Common myeloid progenitor, CD34-positive (primary cell): Measurements from ENCODE around the gene MIOX.
A peak's percentile ranks its signal among the peaks of the same experiment; 100 is the strongest.

Experiments
- CTCF ChIA-PET: fragments of 350-600 bp; sonication (Branson Sonifier 250); formaldehyde crosslinking; loops from one replicate; lab custom pipeline; 2021; ENCODE audit warnings: antibody characterized with exemption; lab: Charles Lee
- POLR2A ChIA-PET: fragments of 350-600 bp; sonication (Branson Sonifier 250); formaldehyde crosslinking; loops from one replicate; lab custom pipeline; 2021; ENCODE audit warnings: antibody characterized with exemption; lab: Charles Lee
- DNase-seq, 3 donors: peaks; one replicate each; pipeline versions ENCODE4 v3.0.0 to v3.0.0-alpha.2; 2013
- H3K27ac ChIP-seq, 2 experiments: 1 replicate in 1 of 2; 2 replicates in 1 of 2; pipeline ENCODE4 v1.7.0; 2013; ENCODE audit warnings: inconsistent platforms in 2 of 2, low read length in 2 of 2, mild to moderate bottlenecking in 2 of 2, low read depth in 1 of 2, moderate library complexity in 1 of 2; ENCODE audit not compliant: severe bottlenecking in 2 of 2, insufficient read depth in 1 of 2, poor library complexity in 1 of 2
- H3K27me3 ChIP-seq, 5 experiments: replicated peaks in 2 of 5; 1 replicate in 3 of 5; 2 replicates in 2 of 5; pipeline versions ENCODE4 v1.6.1 to v1.7.0; 2013; ENCODE audit warnings: low read length in 4 of 5, mild to moderate bottlenecking in 2 of 5, moderate library complexity in 2 of 5, inconsistent platforms in 1 of 5; ENCODE audit not compliant: insufficient read depth in 5 of 5, control insufficient read depth in 4 of 5
- H3K36me3 ChIP-seq, 4 experiments: 1 replicate in 2 of 4; 2 replicates in 2 of 4; pipeline versions ENCODE4 v1.6.1 to v1.7.0; 2013; ENCODE audit warnings: low read length in 3 of 4, control low read depth in 1 of 4, mild to moderate bottlenecking in 1 of 4; ENCODE audit not compliant: control insufficient read depth in 4 of 4, insufficient read depth in 4 of 4
- H3K4me1 ChIP-seq, 4 experiments: 1 replicate in 3 of 4; 2 replicates in 1 of 4; pipeline versions ENCODE4 v1.6.1 to v1.7.1; 2013; ENCODE audit warnings: low read length in 3 of 4, mild to moderate bottlenecking in 3 of 4, control low read depth in 1 of 4, inconsistent platforms in 1 of 4, moderate library complexity in 1 of 4; ENCODE audit not compliant: control insufficient read depth in 4 of 4, insufficient read depth in 4 of 4; ENCODE audit errors: control extremely low read depth in 1 of 4
- H3K4me3 ChIP-seq, 7 experiments: 1 replicate in 4 of 7; 2 replicates in 3 of 7; pipeline versions ENCODE4 v1.5.1 to v1.7.0; 2013; ENCODE audit warnings: mild to moderate bottlenecking in 7 of 7, low read length in 6 of 7, moderate library complexity in 6 of 7, inconsistent platforms in 2 of 7, low read depth in 2 of 7, control low read depth in 1 of 7; ENCODE audit not compliant: insufficient read depth in 4 of 7, control insufficient read depth in 1 of 7; ENCODE audit errors: extremely low read depth in 1 of 7
- H3K9me3 ChIP-seq, 5 experiments: 1 replicate in 4 of 5; 2 replicates in 1 of 5; pipeline versions ENCODE4 v1.6.1 to v1.7.1; 2013; ENCODE audit warnings: low read length in 4 of 5, mild to moderate bottlenecking in 2 of 5, inconsistent platforms in 1 of 5, low read depth in 1 of 5, moderate library complexity in 1 of 5; ENCODE audit not compliant: control insufficient read depth in 4 of 5, insufficient read depth in 2 of 5; ENCODE audit errors: control extremely low read depth in 1 of 5
- WGBS: methylation state at CpG from one replicate; pipeline ENCODE4 v1.1.5; 2013; ENCODE audit not compliant: insufficient coverage; 5-methylcytosine and 5-hydroxymethylcytosine counted together

The MIOX gene

GRCh38 chr22:50507421-50507990 lies 20.8 kb downstream of the MIOX start, which contains the start of gene LMF2:
TSS of gene LMF2 (minus strand) at chr22:50507702. CDS start at chr22:50507675, 27 bp downstream.
- peaks cover 8 to 31% (median 19%) of the 10 kb centered on the region in 4 experiments for H3K36me3 ChIP-seq
- no peaks in the 10 kb centered on the region for H3K9me3 ChIP-seq
- ChIA-PET CTCF (interaction anchor here (0.7 to 4.3 kb wide), 5 partner anchors 9 to 196 kb away, joined by 3 to 25 read pairs (median 3); partner anchors contain the start of gene SCO2), POLR2A (interaction anchor here (0.8 to 1.7 kb wide), 6 partner anchors 14 to 40 kb away, joined by 3 to 9 read pairs (median 4); partner anchors contain the start of gene KLHDC7B)
- H3K27ac ChIP-seq: peak within 1 kb of the TSS; percentile 66 to 85
- H3K27me3 ChIP-seq: no peaks in the 10 kb centered on the region
- no peak for DNase-seq
- peaks cover 7 to 24% (median 23%) of the 10 kb centered on the region in 4 experiments for H3K4me1 ChIP-seq
- WGBS: 0% methylated on average over 14 of the region's 62 CpGs
- H3K4me3 ChIP-seq: peak within 1 kb of the TSS; percentile 88 to 97 (median 89)

DNA sequence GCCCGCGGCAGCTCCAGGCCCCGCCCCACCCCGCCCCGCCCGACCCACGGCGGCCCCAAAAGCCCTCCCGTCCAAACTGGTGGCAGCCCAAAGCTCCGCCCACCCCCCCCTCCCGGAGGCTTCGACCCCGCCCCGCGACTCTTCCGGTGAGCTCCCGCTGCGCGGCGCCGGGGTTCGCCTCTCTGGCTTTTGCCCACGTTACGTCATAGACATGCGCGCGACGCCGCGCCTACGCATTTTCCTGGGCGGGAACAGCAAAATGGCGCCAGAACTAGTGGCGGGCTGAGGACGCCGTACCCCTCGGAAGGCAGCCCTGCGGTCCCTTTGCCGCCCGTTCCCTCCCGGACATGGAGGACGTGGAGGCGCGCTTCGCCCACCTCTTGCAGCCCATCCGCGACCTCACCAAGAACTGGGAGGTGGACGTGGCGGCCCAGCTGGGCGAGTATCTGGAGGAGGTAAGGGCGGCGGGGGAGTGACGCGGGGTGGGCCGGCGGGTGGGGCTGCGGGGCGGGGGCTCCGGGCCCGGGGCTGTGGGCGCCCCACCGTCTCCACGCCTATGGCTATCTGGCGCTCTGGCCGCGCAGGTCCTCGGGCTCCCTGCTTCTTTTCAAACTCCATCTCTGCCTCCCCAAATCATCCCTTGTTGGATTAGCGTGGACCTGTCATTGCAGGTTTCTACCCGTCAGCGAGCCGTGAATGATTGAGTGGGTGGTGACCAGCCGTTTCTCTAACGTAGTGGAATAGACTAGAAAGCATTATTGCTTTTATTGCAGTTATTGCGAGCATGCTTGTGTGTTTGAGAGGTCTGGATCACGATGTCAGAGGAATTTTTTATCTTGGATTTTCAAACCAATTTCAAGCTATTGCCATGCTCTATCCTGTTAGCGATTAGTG lies 21.6 kb downstream of the MIOX start, which contains the start of gene NCAPH2:
Gene NCAPH2 (plus strand): TSS at position 234 of the 894 bp plus-strand sequence. CDS start 114 bp downstream, at position 348.
- Histone ChIP-seq H3K36me3 (peaks cover 5 to 24% (median 15%) of the 10 kb centered on the region in 4 experiments), H3K9me3 (no peaks in the 10 kb centered on the region), H3K4me1 (peaks cover 7 to 24% (median 23%) of the 10 kb centered on the region in 4 experiments), H3K4me3 (peak within 1 kb of the TSS; percentile 88 to 97 (median 89)), H3K27me3 (no peaks in the 10 kb centered on the region), H3K27ac (peak within 1 kb of the TSS; percentile 66 to 85)
- POLR2A ChIA-PET: interaction anchor here (0.8 to 1.7 kb wide), 6 partner anchors 14 to 40 kb away, joined by 3 to 9 read pairs (median 4); partner anchors contain the start of gene KLHDC7B
- under 1% methylated on average over 45 of the region's 76 CpGs for WGBS
- peak; percentile 96 to 98 (median 98) for DNase-seq
- CTCF ChIA-PET: interaction anchor here (0.7 to 4.3 kb wide), 5 partner anchors 10 to 195 kb away, joined by 3 to 25 read pairs (median 3); partner anchors contain the start of gene SCO2

GRCh38 chr22:50508897-50509296 lies 22.2 kb downstream of the MIOX start:
- Histone ChIP-seq H3K4me1 (peaks cover 7 to 24% (median 23%) of the 10 kb centered on the region in 4 experiments), H3K4me3 (peak overlapping the region; percentile 79 to 95 (median 88)), H3K27ac (peak overlapping the region; percentile 26 to 84), H3K9me3 (no peaks in the 10 kb centered on the region), H3K36me3 (peaks cover 5 to 19% (median 13%) of the 10 kb centered on the region in 4 experiments), H3K27me3 (no peaks in the 10 kb centered on the region)
- ChIA-PET CTCF (interaction anchor here (1.7 to 4.3 kb wide), 2 partner anchors 16 to 194 kb away, joined by 3 to 25 read pairs; partner anchors contain the start of gene SCO2), POLR2A (interaction anchor here (1.7 kb wide), 1 partner anchor 13 kb away, joined by 5 read pairs; no protein-coding TSS in a partner anchor)
- 43% methylated on average over 2 of the region's 3 CpGs for WGBS
- no peak for DNase-seq

GRCh38 chr22:50513175-50513574 lies 26.5 kb downstream of the MIOX start:
- no peaks in the 10 kb centered on the region for H3K27me3 ChIP-seq
- WGBS: over 99% methylated on average over 15 of the region's 15 CpGs

DNA sequence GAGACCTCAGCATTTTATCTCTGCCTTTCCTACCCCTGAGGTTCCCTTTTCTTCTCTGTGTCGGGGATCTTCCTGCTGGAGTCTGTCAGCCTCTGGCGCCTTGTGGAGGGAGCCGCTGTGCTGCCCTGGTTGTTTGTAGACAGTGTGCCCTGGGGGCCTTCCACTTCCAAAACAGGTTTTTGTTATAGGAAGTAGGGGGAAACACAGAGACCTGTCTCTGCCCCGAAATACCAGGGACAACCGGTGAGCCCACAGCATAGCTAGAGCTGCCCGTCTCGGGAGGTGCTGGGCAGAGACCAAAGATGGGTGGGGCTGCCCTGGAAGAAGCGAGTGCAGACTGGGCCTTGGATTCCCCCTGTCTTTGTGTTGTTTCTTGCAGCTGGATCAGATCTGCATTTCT lies 29.4 kb downstream of the MIOX start:
- CTCF ChIA-PET: interaction anchor here (0.5 to 3.1 kb wide), 2 partner anchors 9 to 222 kb away, joined by 3 to 17 read pairs; partner anchors contain the start of gene SCO2
- Histone ChIP-seq H3K27ac (no peak overlapping the region), H3K36me3 (peaks cover 2 to 59% (median 27%) of the 10 kb centered on the region in 4 experiments), H3K4me3 (no peak overlapping the region), H3K4me1 (no peaks in the 10 kb centered on the region), H3K9me3 (no peaks in the 10 kb centered on the region), H3K27me3 (no peaks in the 10 kb centered on the region)
- 96% methylated on average over 5 of the region's 8 CpGs for WGBS
- POLR2A ChIA-PET: no interaction called here
- DNase-seq: no peak

More at GRCh38 chr22:50513175-50513574, 26.5 kb downstream of the MIOX start:
- ChIA-PET CTCF (interaction anchor here (0.9 to 3.1 kb wide), 2 partner anchors 10 to 12 kb away, joined by 3 to 17 read pairs; partner anchors contain the start of gene SCO2), POLR2A (no interaction called here)
- no peaks in the 10 kb centered on the region for H3K9me3 ChIP-seq
- peaks cover 7 to 13% (median 10%) of the 10 kb centered on the region in 4 experiments for H3K4me1 ChIP-seq
- no peak overlapping the region for H3K27ac ChIP-seq
- DNase-seq: no peak
- H3K4me3 ChIP-seq: no peak overlapping the region
- H3K36me3 ChIP-seq: peaks cover 0 to 39% (median 10%) of the 10 kb centered on the region in 4 experiments

DNA sequence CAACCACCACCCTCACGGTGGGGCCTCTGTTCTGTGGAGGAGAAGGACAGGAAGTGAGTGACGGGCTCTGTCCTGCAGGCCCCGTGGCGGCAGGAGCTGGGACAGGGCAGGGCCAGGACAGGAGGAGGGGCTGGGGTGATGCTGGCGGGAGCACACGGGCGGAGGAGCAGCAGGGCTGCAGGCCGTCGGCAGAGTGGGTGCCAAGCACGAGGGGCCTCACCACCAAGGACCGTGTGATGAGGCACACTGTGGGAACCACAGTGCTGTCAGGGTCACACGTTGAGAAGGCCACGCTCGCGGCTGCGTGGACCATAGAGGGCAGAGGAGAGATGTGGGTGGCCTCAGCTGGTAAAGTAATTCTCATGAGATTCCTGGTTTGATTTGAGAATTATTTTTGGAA lies 30.2 kb downstream of the MIOX start:
- DNase-seq: no peak
- H3K4me3 ChIP-seq: no peak overlapping the region
- no peaks in the 10 kb centered on the region for H3K27me3 ChIP-seq
- no peaks in the 10 kb centered on the region for H3K4me1 ChIP-seq
- no peak overlapping the region for H3K27ac ChIP-seq
- no peaks in the 10 kb centered on the region for H3K9me3 ChIP-seq
- peaks cover 2 to 67% (median 35%) of the 10 kb centered on the region in 4 experiments for H3K36me3 ChIP-seq
- 97% methylated on average over 12 of the region's 16 CpGs for WGBS
- ChIA-PET CTCF (interaction anchor here (1.2 kb wide), 1 partner anchor 48 kb away, joined by 4 read pairs; no protein-coding TSS in a partner anchor), POLR2A (no interaction called here)
